Glomerular visceral epithelial cell (primary cell): ENCODE data around the gene SEC11A.
"Not testable (repeated sequence)": the region's sequence is repeated elsewhere in the genome, so short reads cannot be mapped to it uniquely, and the experiment has no call there.

Source experiments
- DNase-seq: peaks from one replicate; pipeline ENCODE4 v3.0.0-alpha.2; 2016; ENCODE audit errors: extremely low spot score

SEC11A gene

DNA sequence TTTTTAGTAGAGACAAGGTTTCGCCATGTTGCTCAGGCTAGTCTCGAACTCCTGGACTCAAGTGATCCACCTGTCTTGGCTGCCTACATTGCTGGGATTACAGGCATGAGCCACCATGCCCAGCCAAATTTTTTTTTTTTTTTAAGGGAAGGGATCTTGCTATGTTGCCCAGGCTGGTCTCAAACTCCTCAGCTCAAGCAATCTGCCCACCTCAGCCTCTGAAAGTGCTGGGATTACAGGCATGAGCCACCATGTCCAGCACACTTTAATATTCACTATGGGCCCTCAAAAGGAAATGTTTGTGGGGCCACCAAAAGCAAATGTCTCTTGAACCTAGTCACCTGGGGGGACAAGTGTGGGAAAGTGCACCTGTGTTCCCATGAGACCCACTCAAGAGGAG is 73.3 kb downstream of the SEC11A start:
- DNase-seq, result not testable (repeated sequence)

GRCh38 chr15:84641871-84642270 is 74.1 kb downstream of the SEC11A start:
- not testable (repeated sequence) for DNase-seq

DNA sequence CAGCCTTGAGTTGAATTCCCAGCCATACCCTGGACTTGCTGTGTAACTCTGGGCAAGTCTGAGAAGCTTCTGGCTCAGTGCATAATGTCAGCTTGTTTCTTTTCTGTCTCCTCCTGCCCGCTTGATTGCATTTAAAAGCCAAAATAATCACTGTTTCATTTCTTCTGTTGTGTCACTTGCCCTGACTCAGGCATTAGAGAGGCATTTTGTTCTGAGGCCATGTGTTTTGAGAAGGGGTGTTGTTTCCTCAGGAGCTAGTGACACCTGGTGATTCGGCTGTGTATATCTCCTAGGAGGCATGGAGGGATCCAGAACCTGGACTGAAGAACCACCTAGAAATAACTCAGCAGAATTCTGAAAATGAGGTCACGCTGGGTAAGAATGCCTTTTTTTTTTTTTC is 77.8 kb downstream of the SEC11A start:
- peak; percentile 25 for DNase-seq

- DNase-seq, result no peak
Measured at GRCh38 chr15:84634228-84634837, 81.6 kb downstream of the SEC11A start.

DNA sequence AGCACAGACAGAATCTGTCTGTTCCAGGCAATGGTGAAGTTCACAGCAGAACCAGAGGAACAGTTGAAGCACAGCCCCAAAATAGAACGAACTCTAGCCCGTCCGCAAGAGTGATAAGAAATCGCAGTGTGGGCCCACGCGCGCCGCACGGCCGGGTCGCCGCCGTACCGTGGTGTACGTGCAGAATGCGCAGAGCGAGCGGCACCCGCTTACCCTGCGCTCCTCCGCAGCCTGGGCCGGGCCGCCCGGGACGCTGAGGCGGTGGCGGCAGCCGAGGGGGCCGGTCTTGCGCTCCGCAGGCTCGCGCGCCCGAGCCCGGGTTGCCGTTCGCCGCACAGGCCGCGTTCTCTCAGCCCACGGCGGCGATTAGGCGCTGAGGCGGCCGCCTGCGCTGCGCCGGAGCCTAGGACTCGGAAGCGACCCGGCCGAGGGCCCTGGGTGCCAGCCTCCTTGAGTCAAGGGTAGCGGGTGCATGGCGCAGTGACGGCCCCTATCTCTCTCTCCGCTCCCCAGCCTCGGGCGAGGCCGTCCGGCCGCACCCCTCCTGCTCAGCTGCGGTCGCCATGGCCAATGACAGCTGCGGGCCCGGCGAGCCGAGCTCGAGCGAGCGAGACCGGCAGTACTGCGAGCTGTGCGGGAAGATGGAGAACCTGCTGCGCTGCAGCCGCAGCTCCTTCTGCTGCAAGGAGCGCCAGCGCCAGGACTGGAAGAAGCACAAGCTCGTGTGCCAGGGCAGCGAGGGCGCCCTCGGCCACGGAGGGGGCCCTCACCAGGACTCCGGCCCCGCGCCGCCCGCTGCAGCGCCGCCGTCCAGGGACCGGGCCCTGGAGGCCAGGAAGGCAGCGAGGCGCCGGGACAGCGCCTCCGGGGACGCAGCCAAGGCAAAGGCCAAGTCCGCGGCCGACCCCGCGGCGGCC is 82.4 kb downstream of the SEC11A start:
- peak; percentile 65 for DNase-seq

GRCh38 chr15:84631706-84632272 is 84.2 kb downstream of the SEC11A start:
- no peak for DNase-seq

DNA sequence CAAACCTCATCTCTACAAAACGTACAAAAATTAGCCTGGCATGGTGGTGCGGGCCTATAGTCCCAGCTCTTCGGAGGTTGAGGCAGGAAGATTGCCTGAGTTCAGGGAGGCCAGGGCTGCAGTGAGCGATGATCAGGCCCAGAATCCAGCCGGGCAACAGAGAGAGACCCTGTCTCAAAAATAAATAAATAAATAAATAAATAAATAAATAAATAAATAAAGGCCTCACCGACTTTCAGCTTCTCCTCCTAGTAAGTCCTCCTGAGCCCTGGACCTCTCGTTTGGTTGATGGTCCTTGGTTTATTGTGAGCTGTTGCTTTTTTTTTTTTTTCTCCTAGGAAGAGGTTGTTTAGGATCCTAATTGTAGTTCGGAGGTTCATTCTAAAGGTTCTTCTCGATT is 86.9 kb downstream of the SEC11A start:
- DNase-seq, result no peak

- no peak for DNase-seq
Measured at GRCh38 chr15:84625123-84625522, 90.8 kb downstream of the SEC11A start.

DNA sequence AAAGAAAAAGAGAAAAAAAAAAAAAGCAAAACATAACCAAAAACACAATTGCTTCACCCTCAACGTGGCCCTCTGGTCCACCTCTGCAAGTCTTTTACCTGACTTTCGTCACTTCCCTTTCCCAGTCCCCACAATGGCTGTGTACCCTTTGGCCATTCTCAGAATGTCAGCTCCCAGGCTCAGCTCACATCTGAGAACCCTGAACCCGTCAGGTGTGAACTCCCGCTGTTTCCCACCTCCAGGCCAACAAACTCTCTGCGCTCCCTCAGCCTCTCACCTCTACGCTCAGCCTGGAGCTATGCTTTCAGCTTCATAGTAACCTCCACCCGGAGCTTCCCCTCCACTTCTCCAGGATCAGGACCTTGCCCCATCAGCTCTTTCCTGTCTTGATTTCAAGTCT is 91.6 kb downstream of the SEC11A start:
- DNase-seq, result no peak

- DNase-seq, result no peak
Measured at GRCh38 chr15:84621358-84621979, 94.5 kb downstream of the SEC11A start.

- no peak for DNase-seq
Measured at GRCh38 chr15:84620626-84621025, 95.3 kb downstream of the SEC11A start.
